OCI-M2 (cell line): ENCODE data around the gene GARNL3.

Experiments
- DNase-seq: peaks from one replicate; lab custom pipeline; 2025; ENCODE audit not compliant: unreplicated experiment; lab: John Stamatoyannopoulos, UW

Gene GARNL3

GRCh38 chr9:127344368-127345000, 79.9 kb downstream of the GARNL3 start:
- DNase-seq: no peak

GRCh38 chr9:127345566-127345965, 81.0 kb downstream of the GARNL3 start:
- no peak for DNase-seq

GRCh38 chr9:127346584-127346983, 82.0 kb downstream of the GARNL3 start:
- DNase-seq: no peak

GRCh38 chr9:127347831-127348776, 83.5 kb downstream of the GARNL3 start:
- DNase-seq: no peak

GRCh38 chr9:127349483-127350113, 85.0 kb downstream of the GARNL3 start:
- DNase-seq: no peak

- no peak for DNase-seq
Observed at GRCh38 chr9:127351182-127352166, 86.9 kb downstream of the GARNL3 start.

- DNase-seq: no peak
Observed at GRCh38 chr9:127353882-127354281, 89.3 kb downstream of the GARNL3 start.

GRCh38 chr9:127356906-127357305, 92.3 kb downstream of the GARNL3 start:
- DNase-seq: no peak

GRCh38 chr9:127358023-127358535, 93.5 kb downstream of the GARNL3 start:
- no peak for DNase-seq

GRCh38 chr9:127358770-127359169, 94.2 kb downstream of the GARNL3 start:
- no peak for DNase-seq

GRCh38 chr9:127360250-127360649, 95.7 kb downstream of the GARNL3 start:
- no peak for DNase-seq

- no peak for DNase-seq
Observed at GRCh38 chr9:127360829-127361228, 96.3 kb downstream of the GARNL3 start.

GRCh38 chr9:127361561-127361960, 97.0 kb downstream of the GARNL3 start:
- no peak for DNase-seq

- DNase-seq: no peak
Observed at GRCh38 chr9:127362829-127363228, 98.3 kb downstream of the GARNL3 start.

GRCh38 chr9:127365461-127365860, 100.9 kb downstream of the GARNL3 start:
- no peak for DNase-seq

- DNase-seq: no peak
Observed at GRCh38 chr9:127366594-127366993, 102.0 kb downstream of the GARNL3 start.

- DNase-seq: no peak
Observed at GRCh38 chr9:127368852-127369402, 104.4 kb downstream of the GARNL3 start.

GRCh38 chr9:127369428-127369827, 104.9 kb downstream of the GARNL3 start:
- DNase-seq: no peak

GRCh38 chr9:127370147-127370579, 105.6 kb downstream of the GARNL3 start:
- no peak for DNase-seq
